Midbrain (tissue), 1 donor: Measurements from ENCODE around the gene USP51.
"Not testable (repeated sequence)": the region's sequence is repeated elsewhere in the genome, so short reads cannot be mapped to it uniquely, and the experiment has no call there.

Experiments
- DNase-seq: peaks from one replicate; lab custom pipeline; 2025; lab: John Stamatoyannopoulos, UW

USP51 gene

DNA sequence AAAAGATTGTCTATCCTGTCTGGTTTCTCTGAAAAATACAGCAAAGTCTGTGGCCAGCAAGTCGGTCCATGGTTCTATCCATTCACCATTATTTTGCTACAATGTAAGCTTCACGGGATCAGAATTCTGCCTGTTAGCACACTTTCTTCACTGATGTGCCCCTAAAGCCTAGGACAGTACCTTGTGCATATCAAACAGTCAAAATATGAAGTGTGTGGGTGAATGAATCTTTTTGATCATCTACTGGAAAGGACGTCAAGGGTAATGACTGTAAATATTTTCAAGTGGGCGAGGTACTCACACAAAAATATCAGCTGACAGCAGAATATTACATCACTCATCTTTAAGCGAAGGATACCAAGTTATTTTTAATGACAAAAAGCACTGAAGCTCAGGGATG, 24.5 kb downstream of the USP51 start:
- not testable (repeated sequence) for DNase-seq

DNA sequence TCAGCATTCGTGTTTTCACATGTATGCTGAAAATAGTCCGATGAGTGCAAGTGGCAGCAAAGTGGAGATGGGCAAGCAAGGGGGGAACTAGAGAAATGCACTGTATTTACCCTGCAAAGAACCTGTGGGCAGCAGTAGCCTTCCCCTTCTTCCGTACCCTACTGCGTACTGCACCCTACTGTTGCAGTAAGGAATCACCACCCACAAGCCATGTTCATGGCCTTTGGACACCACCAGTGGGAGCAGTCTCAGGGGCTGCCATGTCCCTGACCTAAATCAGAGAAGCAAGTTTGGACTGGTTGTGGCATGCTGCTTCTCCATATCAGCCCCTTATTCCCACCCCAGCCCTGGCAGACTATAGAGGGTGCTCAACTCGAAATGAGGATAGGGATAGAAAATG, 25.6 kb downstream of the USP51 start:
- not testable (repeated sequence) for DNase-seq

- not testable (repeated sequence) for DNase-seq
Measured at GRCh38 chrX:55459926-55460325, 29.7 kb downstream of the USP51 start.

- not testable (repeated sequence) for DNase-seq
Measured at GRCh38 chrX:55459426-55459825, 30.2 kb downstream of the USP51 start.

DNA sequence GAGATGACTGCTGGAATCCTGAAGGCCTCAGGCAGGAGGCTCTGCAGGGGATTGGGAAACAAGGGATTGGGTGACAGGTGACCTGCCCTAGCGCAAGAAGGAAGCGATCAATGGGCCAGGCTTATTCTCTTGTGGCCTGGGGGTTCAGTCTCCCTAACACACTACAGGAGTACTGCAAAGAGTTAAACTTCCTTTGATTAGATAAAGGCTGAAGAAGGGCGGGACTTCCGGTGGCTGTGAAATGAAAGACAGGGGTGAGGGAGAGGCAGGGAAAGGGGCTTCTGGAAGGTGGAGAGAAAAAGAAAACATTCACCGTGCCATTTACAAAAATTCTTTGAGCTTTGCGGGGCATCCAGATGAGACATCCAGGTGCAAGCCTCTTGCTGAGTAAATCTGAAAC, 33.9 kb downstream of the USP51 start:
- DNase-seq, result not testable (repeated sequence)

DNA sequence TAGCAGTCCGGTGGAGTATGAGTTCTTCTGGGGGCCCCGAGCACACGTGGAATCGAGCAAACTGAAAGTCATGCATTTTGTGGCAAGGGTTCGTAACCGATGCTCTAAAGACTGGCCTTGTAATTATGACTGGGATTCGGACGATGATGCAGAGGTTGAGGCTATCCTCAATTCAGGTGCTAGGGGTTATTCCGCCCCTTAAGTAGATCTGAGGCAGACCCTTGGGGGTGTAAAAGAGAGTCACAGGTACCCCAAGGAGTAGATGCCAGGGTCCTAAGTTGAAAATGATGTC, 36.9 kb downstream of the USP51 start:
- DNase-seq, result no peak

GRCh38 chrX:55451990-55452832, 37.4 kb downstream of the USP51 start, which contains the start of gene MAGEH1:
Gene MAGEH1 (plus strand): TSS chrX:55452127. CDS start chrX:55452375, 248 bp downstream.
- peak; percentile 85 for DNase-seq

- DNase-seq, result no peak
Measured at GRCh38 chrX:55451626-55451989, 38.0 kb downstream of the USP51 start.

GRCh38 chrX:55451141-55451540, 38.5 kb downstream of the USP51 start:
- DNase-seq, result no peak

GRCh38 chrX:55450259-55450658, 39.4 kb downstream of the USP51 start:
- DNase-seq, result peak; percentile 9

DNA sequence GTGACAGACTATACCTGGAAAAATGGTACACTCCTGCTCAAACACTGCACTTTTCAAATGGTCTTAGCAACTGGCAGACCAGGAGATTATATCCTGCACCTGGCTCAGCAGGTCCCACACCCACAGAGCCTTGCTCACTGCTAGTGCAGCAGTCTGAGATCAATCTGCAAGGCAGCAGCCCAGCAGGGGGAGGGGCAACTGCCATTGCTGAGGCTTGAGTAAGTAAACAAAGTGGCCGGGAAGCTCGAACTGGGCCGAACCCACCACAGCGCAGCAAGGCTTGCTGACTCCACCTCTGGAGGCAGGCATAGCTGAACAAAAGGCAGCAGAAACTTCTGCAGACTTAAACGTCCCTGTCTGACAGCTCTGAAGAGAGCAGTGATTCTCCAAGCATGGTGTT, 46.2 kb downstream of the USP51 start:
- not testable (repeated sequence) for DNase-seq
